Cardiac fibroblast (primary cell): Measurements from ENCODE around the gene ROBO2.

Experiments used
- DNase-seq, 2 donors: peaks; one replicate each; pipeline versions ENCODE4 v3.0.0 to v3.0.0-alpha.2; 2010; ENCODE audit warnings: low read depth in 2 of 2
- H3K4me3 ChIP-seq, 2 donors: replicated peaks in 1 of 2; 1 replicate in 1 of 2; 2 replicates in 1 of 2; pipeline ENCODE4 v1.5.1; 2011; ENCODE audit warnings: low read depth in 2 of 2, low read length in 2 of 2, mild to moderate bottlenecking in 2 of 2, moderate library complexity in 1 of 2
- TF ChIP-seq, protein P1 (sequence below): IDR thresholded peaks from one replicate; pipeline ENCODE4 v1.5.1; 2011; ENCODE audit warnings: low read depth, mild to moderate bottlenecking, low read length, inconsistent platforms

Gene ROBO2

DNA sequence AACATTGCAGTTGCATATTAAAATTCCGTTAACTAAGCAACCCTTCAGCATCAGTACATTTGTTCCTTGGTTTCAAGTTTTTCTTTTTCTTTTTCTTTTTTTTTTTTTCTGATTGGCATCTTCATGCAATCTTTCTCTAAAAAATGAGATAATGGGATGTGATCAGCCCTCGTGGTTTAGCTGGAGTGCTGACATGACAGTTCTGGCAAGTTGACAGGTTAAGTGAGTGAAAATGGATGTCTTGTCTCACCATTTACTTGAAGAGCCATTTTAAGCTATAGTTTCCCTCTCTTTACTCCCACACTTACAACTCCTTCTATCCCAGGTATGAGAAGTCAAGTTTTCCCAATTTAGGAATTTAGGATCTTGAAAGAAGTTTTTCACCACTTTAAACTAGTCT is 495.2 kb downstream of the ROBO2 start:
- TF ChIP-seq, protein P1, sequence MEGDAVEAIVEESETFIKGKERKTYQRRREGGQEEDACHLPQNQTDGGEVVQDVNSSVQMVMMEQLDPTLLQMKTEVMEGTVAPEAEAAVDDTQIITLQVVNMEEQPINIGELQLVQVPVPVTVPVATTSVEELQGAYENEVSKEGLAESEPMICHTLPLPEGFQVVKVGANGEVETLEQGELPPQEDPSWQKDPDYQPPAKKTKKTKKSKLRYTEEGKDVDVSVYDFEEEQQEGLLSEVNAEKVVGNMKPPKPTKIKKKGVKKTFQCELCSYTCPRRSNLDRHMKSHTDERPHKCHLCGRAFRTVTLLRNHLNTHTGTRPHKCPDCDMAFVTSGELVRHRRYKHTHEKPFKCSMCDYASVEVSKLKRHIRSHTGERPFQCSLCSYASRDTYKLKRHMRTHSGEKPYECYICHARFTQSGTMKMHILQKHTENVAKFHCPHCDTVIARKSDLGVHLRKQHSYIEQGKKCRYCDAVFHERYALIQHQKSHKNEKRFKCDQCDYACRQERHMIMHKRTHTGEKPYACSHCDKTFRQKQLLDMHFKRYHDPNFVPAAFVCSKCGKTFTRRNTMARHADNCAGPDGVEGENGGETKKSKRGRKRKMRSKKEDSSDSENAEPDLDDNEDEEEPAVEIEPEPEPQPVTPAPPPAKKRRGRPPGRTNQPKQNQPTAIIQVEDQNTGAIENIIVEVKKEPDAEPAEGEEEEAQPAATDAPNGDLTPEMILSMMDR: no peak
- H3K4me3 ChIP-seq: no peak overlapping the region
- no peak for DNase-seq

DNA sequence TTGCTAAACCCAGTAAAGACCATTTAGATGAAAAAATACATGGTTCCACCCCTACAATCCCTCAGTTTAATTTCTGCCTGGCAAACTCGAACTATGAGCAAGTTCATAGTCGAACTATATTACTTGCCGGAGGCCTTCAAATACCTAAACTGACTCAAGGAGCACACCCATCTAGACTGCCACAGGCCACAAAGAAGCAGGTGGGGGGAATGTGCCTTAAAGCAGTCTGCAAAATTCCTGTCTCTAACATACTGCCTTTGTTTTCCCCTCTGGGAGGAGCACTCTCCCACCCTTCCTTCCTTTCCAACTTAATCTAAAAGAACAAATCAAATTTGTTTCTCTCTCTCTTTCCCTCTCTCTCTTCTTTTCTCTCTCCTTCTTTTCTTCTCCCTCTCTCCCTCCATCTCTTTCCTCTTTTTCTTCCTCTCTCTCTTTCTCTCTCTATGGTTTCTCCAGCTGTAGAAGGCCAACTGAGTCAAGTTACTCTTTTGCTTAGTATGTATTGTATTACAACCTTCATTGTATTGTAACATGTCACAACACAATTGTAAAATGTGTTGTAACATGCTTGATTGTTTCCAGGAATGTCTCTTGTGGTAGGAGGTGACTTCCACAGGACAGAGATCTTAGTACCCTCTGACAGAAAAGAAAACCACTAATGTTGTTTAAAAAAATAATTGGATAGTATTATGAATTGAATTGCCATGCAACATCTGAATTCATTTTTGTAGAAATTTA is 496.3 kb downstream of the ROBO2 start:
- DNase-seq: no peak
- TF ChIP-seq, protein P1: no peak
- no peak overlapping the region for H3K4me3 ChIP-seq

DNA sequence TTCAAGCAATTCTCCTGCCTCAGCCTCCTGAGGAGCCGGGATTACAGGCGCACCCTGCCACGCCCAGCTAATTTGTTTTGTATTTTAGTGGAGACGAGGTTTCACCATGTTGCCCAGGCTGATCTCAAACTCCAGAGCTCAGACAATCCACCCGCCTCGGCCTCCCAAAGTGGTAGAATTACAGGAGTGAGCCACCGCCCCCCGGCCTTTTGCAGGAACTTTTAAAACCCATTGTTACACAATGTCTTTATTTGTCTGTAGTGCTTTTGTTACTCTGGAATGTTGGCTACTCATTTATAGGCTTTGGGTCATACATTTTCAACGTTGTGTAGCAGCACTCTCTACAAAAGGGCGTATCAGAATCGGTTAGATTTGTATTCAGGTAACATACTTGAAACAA is 499.1 kb downstream of the ROBO2 start:
- no peak for DNase-seq
- TF ChIP-seq, protein P1: no peak
- no peak overlapping the region for H3K4me3 ChIP-seq

DNA sequence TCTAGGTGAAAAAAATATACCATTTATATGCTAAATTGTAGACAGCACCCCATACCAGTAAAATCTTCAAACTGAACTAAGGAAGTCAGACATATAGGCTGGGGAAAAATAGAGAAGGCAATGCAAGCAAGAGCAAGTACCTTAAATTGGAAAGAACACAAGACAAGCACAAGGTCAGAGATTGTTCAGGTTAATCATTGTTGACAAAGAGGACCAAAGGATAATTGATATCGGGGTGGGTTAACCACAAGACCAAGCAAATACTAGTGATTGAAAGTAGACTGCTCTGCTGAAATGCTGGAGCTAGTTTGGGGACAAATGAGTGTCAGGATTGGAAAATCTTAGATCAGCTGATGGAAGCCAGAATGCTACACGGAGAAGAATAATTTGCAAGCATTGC is 499.8 kb downstream of the ROBO2 start:
- DNase-seq: no peak
- TF ChIP-seq, protein P1: no peak
- H3K4me3 ChIP-seq: no peak overlapping the region

DNA sequence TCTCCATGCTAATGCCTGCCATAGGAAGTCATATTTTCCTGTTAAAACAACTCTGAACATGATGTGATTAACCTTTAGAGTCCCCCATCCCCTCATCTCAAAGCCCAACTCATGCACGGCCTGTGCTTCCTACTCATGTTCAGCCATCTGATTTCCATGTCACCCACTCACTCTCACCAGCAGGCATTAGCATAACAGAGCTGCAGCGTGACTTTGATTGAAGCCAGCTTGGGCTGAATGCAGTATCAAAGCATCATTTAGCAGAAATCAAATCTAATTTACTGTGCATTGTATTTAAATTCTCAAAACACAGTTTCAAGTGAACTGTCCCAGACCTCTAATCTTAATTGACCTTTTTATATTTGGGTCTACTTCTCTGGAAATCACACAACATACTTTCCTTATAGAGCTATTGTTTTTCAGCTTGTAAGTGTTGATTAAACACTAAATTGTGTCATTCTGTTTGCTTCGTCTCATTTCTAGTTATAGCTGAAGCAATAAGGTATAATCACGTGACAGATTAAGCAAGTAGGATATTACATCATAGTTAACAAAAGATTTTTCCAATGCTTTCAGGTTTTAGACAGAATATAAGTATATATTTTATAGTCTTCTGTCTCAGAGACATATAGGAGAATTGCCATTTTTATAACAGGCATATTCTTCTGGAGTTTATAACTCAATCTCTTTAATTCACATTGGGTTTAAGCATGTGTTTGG is 501.5 kb downstream of the ROBO2 start:
- DNase-seq: no peak
- no peak overlapping the region for H3K4me3 ChIP-seq
- TF ChIP-seq, protein P1: no peak

DNA sequence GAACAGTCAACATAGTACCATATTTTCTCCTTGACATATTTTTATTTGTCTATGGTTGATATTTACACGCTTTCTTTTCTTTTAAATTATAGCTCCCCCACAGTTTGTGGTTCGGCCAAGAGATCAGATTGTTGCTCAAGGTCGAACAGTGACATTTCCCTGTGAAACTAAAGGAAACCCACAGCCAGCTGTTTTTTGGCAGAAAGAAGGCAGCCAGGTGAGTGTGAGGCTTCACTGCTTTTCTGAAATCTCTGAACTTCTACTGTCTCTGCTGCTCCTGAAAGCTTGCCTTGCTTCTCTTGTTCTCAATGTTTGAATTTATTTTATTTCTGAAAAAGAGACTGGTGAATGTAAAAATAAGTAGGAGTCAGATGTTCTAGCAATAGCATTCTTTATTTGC is 506.3 kb downstream of the ROBO2 start:
- TF ChIP-seq, protein P1: no peak
- no peak overlapping the region for H3K4me3 ChIP-seq
- DNase-seq: no peak
